ENCODE measurements around the gene CCDC88C. TPM values are rescaled to one million over a fixed set of nuclear protein-coding genes. Genes with fewer than 3 reads are reported as not detected.

The CCDC88C gene
- total RNA-seq, 1 donor, result under 0.01 TPM

GRCh38 chr14:91235841-91236240, 181.8 kb downstream of the CCDC88C start:
- no peak for DNase-seq (ENCODE audit: low read depth)
- H3K4me3 ChIP-seq (ENCODE audit: low read depth, low read length), result no peak overlapping the region
- no peak for TF ChIP-seq CTCF (IDR thresholded peaks at IDR 0.05; ENCODE audit: insufficient read depth, low read depth, low read length)

- H3K4me3 ChIP-seq (ENCODE audit: low read depth, low read length), result no peak overlapping the region
- DNase-seq (ENCODE audit: low read depth), result no peak
- TF ChIP-seq CTCF (IDR thresholded peaks at IDR 0.05; ENCODE audit: insufficient read depth, low read depth, low read length), result no peak
These were observed 182.9 kb downstream of the CCDC88C start for GRCh38 chr14:91234791-91235114.

- H3K4me3 ChIP-seq (ENCODE audit: low read depth, low read length), result no peak overlapping the region
- TF ChIP-seq CTCF (IDR thresholded peaks at IDR 0.05; ENCODE audit: insufficient read depth, low read depth, low read length), result no peak
- DNase-seq (ENCODE audit: low read depth), result no peak
These were observed 183.5 kb downstream of the CCDC88C start for GRCh38 chr14:91233936-91234790.

- H3K4me3 ChIP-seq (ENCODE audit: low read depth, low read length), result no peak overlapping the region
- DNase-seq (ENCODE audit: low read depth), result no peak
- no peak for TF ChIP-seq CTCF (IDR thresholded peaks at IDR 0.05; ENCODE audit: insufficient read depth, low read depth, low read length)
These were observed 185.0 kb downstream of the CCDC88C start for GRCh38 chr14:91232603-91233002.

- no peak overlapping the region for H3K4me3 ChIP-seq (ENCODE audit: low read depth, low read length)
- DNase-seq (ENCODE audit: low read depth), result no peak
- no peak for TF ChIP-seq CTCF (IDR thresholded peaks at IDR 0.05; ENCODE audit: insufficient read depth, low read depth, low read length)
These were observed 185.6 kb downstream of the CCDC88C start for GRCh38 chr14:91232052-91232451.

GRCh38 chr14:91231446-91231845, 186.2 kb downstream of the CCDC88C start:
- no peak for TF ChIP-seq CTCF (IDR thresholded peaks at IDR 0.05; ENCODE audit: insufficient read depth, low read depth, low read length)
- H3K4me3 ChIP-seq (ENCODE audit: low read depth, low read length), result no peak overlapping the region
- DNase-seq (ENCODE audit: low read depth), result peak; percentile 17

Data from fibroblast of villous mesenchyme (primary cell).